WTC11 (cell line): ENCODE data around the gene MIA3. TPM values are rescaled to one million over a fixed set of nuclear protein-coding genes. Genes with fewer than 3 reads are reported as not detected.

Experiments
- ATAC-seq: fragments of 200-7000 bp; cut with Tn5 transposase; 2 replicates; pipeline ENCODE4 v1.10.0; 2021; ENCODE audit warnings: mild to moderate bottlenecking, moderate library complexity
- CTCF ChIA-PET: fragments of 300-600 bp; sonication (Branson Sonifier 250); formaldehyde crosslinking; loops from one replicate; lab custom pipeline; 2021; ENCODE audit warnings: antibody characterized with exemption; lab: Charles Lee
- POLR2A ChIA-PET: fragments of 350-600 bp; sonication (Branson Sonifier 250); formaldehyde crosslinking; loops from one replicate; lab custom pipeline; 2021; ENCODE audit warnings: antibody characterized with exemption; lab: Charles Lee
- DNase-seq: peaks from one replicate; pipeline ENCODE4 v3.0.0; 2021; ENCODE audit warnings: low spot score
- H3K27ac Mint-ChIP-seq: 2 replicates; pipeline ENCODE4 v1.8.0; 2021; ENCODE audit warnings: mixed read lengths
- H3K27me3 Mint-ChIP-seq: 2 replicates; pipeline ENCODE4 v1.8.0; 2021; ENCODE audit warnings: low read depth, mild to moderate bottlenecking, moderate library complexity, mixed read lengths
- H3K36me3 Mint-ChIP-seq: 2 replicates; pipeline ENCODE4 v1.8.0; 2021; ENCODE audit warnings: mixed read lengths
- H3K4me1 Mint-ChIP-seq: 2 replicates; pipeline ENCODE4 v1.8.0; 2022; ENCODE audit warnings: mixed read lengths
- H3K4me3 Mint-ChIP-seq: 2 replicates; pipeline ENCODE4 v1.8.0; 2021; ENCODE audit warnings: mild to moderate bottlenecking, moderate library complexity, mixed read lengths
- H3K9me3 Mint-ChIP-seq: 2 replicates; pipeline ENCODE4 v1.8.0; 2021; ENCODE audit warnings: mixed read lengths
- ARID4B ChIP-seq: sonication (generic); formaldehyde crosslinking; IDR thresholded peaks from 2 replicates; pipeline ENCODE4 v1.8.0; 2023; ENCODE audit warnings: missing genetic modification reagents, mild to moderate bottlenecking, borderline replicate concordance
- CDX4 ChIP-seq: fragments of 250-450 bp; sonication (Bioruptor Pico); IDR thresholded peaks from 2 replicates; pipeline ENCODE4 v1.9.0; 2021; ENCODE audit warnings: moderate library complexity, mild to moderate bottlenecking, inconsistent platforms, borderline replicate concordance
- FOXJ3 ChIP-seq: sonication (generic); formaldehyde crosslinking; IDR thresholded peaks from 2 replicates; pipeline ENCODE4 v1.9.0; 2021; ENCODE audit warnings: missing genetic modification reagents, mild to moderate bottlenecking, borderline replicate concordance
- NR2C2 ChIP-seq: sonication (generic); formaldehyde crosslinking; IDR thresholded peaks from 2 replicates; pipeline ENCODE4 v1.8.0; 2022; ENCODE audit warnings: mild to moderate bottlenecking, missing genetic modification reagents
- RORB ChIP-seq: fragments of 250-450 bp; sonication (Bioruptor Pico); IDR thresholded peaks from 2 replicates; pipeline ENCODE4 v1.9.0; 2021; ENCODE audit warnings: mild to moderate bottlenecking
- STAT6 ChIP-seq: sonication (generic); formaldehyde crosslinking; conservative IDR thresholded peaks from 2 replicates; pipeline ENCODE4 v1.8.1; 2023; ENCODE audit warnings: mild to moderate bottlenecking, low read depth, missing genetic modification reagents, moderate library complexity
- ZNF263 ChIP-seq: sonication (generic); formaldehyde crosslinking; IDR thresholded peaks from 2 replicates; pipeline ENCODE4 v1.8.1; 2022; ENCODE audit warnings: low read depth, mild to moderate bottlenecking, moderate library complexity, missing genetic modification reagents
- ZNF281 ChIP-seq: sonication (generic); formaldehyde crosslinking; IDR thresholded peaks from 2 replicates; pipeline ENCODE4 v1.8.0; 2023; ENCODE audit warnings: mild to moderate bottlenecking, missing genetic modification reagents
- ZNF396 ChIP-seq: fragments of 250-450 bp; sonication (Bioruptor Pico); IDR thresholded peaks from 2 replicates; pipeline ENCODE4 v1.8.0; 2021; ENCODE audit warnings: mild to moderate bottlenecking, moderate library complexity, borderline replicate concordance
- total RNA-seq: library from RNA; stranded (reverse); gene quantifications from 3 replicates; pipeline ENCODE4 v1.2.3, GENCODE V29; 2021
- TF ChIP-seq, protein P1 (sequence below): sonication (generic); formaldehyde crosslinking; IDR thresholded peaks from 2 replicates; pipeline ENCODE4 v1.8.1; 2023; ENCODE audit warnings: mild to moderate bottlenecking, moderate library complexity, missing genetic modification reagents
- TF ChIP-seq, protein P2 (sequence below): sonication (generic); formaldehyde crosslinking; IDR thresholded peaks from 2 replicates; pipeline ENCODE4 v1.8.0; 2022; ENCODE audit warnings: mild to moderate bottlenecking, missing genetic modification reagents
- TF ChIP-seq, protein P3 (sequence below): fragments of 200-600 bp; IDR thresholded peaks from 2 replicates; pipeline ENCODE4 v1.8.0; 2022; ENCODE audit warnings: antibody characterized with exemption
- TF ChIP-seq, protein P4 (sequence below): sonication (generic); formaldehyde crosslinking; IDR thresholded peaks from 2 replicates; pipeline ENCODE4 v1.8.0; 2022; ENCODE audit warnings: mild to moderate bottlenecking, missing genetic modification reagents
- TF ChIP-seq, protein P5 (sequence below): sonication (generic); formaldehyde crosslinking; IDR thresholded peaks from 2 replicates; pipeline ENCODE4 v1.8.0; 2022; ENCODE audit warnings: mild to moderate bottlenecking, missing genetic modification reagents

Gene MIA3
- total RNA-seq, 1 experiment from 2014 or later, result 70.0 TPM

DNA sequence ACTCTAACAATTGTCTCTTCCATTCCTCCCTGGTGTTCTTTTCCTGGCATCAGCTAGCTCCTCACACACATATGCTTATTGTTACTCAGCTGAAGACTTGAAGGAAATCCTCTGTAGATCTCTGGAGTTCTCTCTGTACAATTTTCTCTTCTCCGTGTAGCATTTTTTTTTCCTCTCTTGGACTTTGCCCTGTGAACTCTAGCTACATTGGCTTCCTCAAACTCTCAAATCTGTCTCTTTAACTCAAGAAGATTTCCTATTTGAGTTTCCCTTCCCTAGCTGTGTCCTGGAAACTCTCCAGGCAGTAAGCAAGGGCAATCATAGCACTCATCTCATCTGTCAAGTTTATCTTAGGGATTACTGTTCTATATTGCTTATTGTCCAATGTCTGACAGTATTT is 4.3 kb upstream of the MIA3 start:
- ATAC-seq, result no peak
- no peak overlapping the region for H3K27ac Mint-ChIP-seq
- TF ChIP-seq ZNF396 (no peak), ARID4B (no peak), ZNF263 (CRISPR knock-in tag) (no peak), RORB (CRISPR knock-in tag) (no peak), CDX4 (no peak), FOXJ3 (CRISPR knock-in tag) (no peak), NR2C2 (CRISPR knock-in tag) (no peak), ZNF281 (CRISPR knock-in tag) (no peak), STAT6 (CRISPR knock-in tag) (no peak)
- TF ChIP-seq, protein P1, sequence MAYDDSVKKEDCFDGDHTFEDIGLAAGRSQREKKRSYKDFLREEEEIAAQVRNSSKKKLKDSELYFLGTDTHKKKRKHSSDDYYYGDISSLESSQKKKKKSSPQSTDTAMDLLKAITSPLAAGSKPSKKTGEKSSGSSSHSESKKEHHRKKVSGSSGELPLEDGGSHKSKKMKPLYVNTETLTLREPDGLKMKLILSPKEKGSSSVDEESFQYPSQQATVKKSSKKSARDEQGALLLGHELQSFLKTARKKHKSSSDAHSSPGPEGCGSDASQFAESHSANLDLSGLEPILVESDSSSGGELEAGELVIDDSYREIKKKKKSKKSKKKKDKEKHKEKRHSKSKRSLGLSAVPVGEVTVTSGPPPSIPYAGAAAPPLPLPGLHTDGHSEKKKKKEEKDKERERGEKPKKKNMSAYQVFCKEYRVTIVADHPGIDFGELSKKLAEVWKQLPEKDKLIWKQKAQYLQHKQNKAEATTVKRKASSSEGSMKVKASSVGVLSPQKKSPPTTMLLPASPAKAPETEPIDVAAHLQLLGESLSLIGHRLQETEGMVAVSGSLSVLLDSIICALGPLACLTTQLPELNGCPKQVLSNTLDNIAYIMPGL, result no peak
- TF ChIP-seq, protein P2, sequence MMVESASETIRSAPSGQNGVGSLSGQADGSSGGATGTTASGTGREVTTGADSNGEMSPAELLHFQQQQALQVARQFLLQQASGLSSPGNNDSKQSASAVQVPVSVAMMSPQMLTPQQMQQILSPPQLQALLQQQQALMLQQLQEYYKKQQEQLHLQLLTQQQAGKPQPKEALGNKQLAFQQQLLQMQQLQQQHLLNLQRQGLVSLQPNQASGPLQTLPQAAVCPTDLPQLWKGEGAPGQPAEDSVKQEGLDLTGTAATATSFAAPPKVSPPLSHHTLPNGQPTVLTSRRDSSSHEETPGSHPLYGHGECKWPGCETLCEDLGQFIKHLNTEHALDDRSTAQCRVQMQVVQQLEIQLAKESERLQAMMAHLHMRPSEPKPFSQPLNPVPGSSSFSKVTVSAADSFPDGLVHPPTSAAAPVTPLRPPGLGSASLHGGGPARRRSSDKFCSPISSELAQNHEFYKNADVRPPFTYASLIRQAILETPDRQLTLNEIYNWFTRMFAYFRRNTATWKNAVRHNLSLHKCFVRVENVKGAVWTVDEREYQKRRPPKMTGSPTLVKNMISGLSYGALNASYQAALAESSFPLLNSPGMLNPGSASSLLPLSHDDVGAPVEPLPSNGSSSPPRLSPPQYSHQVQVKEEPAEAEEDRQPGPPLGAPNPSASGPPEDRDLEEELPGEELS, result no peak
- TF ChIP-seq, protein P3, sequence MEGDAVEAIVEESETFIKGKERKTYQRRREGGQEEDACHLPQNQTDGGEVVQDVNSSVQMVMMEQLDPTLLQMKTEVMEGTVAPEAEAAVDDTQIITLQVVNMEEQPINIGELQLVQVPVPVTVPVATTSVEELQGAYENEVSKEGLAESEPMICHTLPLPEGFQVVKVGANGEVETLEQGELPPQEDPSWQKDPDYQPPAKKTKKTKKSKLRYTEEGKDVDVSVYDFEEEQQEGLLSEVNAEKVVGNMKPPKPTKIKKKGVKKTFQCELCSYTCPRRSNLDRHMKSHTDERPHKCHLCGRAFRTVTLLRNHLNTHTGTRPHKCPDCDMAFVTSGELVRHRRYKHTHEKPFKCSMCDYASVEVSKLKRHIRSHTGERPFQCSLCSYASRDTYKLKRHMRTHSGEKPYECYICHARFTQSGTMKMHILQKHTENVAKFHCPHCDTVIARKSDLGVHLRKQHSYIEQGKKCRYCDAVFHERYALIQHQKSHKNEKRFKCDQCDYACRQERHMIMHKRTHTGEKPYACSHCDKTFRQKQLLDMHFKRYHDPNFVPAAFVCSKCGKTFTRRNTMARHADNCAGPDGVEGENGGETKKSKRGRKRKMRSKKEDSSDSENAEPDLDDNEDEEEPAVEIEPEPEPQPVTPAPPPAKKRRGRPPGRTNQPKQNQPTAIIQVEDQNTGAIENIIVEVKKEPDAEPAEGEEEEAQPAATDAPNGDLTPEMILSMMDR, result no peak
- TF ChIP-seq, protein P4, sequence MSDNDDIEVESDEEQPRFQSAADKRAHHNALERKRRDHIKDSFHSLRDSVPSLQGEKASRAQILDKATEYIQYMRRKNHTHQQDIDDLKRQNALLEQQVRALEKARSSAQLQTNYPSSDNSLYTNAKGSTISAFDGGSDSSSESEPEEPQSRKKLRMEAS (CRISPR knock-in tag), result no peak
- TF ChIP-seq, protein P5, sequence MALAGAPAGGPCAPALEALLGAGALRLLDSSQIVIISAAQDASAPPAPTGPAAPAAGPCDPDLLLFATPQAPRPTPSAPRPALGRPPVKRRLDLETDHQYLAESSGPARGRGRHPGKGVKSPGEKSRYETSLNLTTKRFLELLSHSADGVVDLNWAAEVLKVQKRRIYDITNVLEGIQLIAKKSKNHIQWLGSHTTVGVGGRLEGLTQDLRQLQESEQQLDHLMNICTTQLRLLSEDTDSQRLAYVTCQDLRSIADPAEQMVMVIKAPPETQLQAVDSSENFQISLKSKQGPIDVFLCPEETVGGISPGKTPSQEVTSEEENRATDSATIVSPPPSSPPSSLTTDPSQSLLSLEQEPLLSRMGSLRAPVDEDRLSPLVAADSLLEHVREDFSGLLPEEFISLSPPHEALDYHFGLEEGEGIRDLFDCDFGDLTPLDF (CRISPR knock-in tag), result no peak
- TF ChIP-seq, all 79 proteins: peak for 0
- Mint-ChIP-seq H3K9me3 (peaks cover 15% of the 10 kb centered on the region), H3K4me3 (no peak overlapping the region), H3K27me3 (peaks cover 55% of the 10 kb centered on the region), H3K36me3 (peaks cover 4% of the 10 kb centered on the region; the same call in 1 of the 2 replicates), H3K4me1 (no peaks in the 10 kb centered on the region)
- no peak for DNase-seq
- POLR2A ChIA-PET, result interaction anchor here (0.7 kb wide), 1 partner anchor 30 kb away, joined by 3 read pairs; no protein-coding TSS in a partner anchor
- CTCF ChIA-PET, result no interaction called here
